GM12865 (cell line): ENCODE results near the gene FBXO31.

Source experiments
- DNase-seq: peaks from one replicate; pipeline ENCODE4 v3.0.0; 2010; ENCODE audit warnings: low read depth
- H3K4me3 ChIP-seq: 2 replicates; pipeline ENCODE4 v1.5.1; 2011; ENCODE audit warnings: mild to moderate bottlenecking, low read depth, low read length, control low read depth
- CTCF ChIP-seq: IDR thresholded peaks from 2 replicates; pipeline ENCODE4 v1.5.1; 2011; ENCODE audit warnings: low read length, control low read depth, low read depth, inconsistent platforms; ENCODE audit not compliant: insufficient read depth; ENCODE audit errors: missing control alignments

FBXO31 gene

GRCh38 chr16:87306516-87306915, 77.1 kb downstream of the FBXO31 start:
- no peak overlapping the region for H3K4me3 ChIP-seq
- TF ChIP-seq CTCF, result no peak
- DNase-seq, result no peak

GRCh38 chr16:87305505-87306391, 77.8 kb downstream of the FBXO31 start:
- no peak for DNase-seq
- TF ChIP-seq CTCF, result no peak
- no peak overlapping the region for H3K4me3 ChIP-seq

- TF ChIP-seq CTCF, result no peak
- no peak for DNase-seq
- no peak overlapping the region for H3K4me3 ChIP-seq
Observed at GRCh38 chr16:87304951-87305350, 78.6 kb downstream of the FBXO31 start.

GRCh38 chr16:87303962-87304521, 79.5 kb downstream of the FBXO31 start:
- H3K4me3 ChIP-seq, result no peak overlapping the region
- no peak for TF ChIP-seq CTCF
- no peak for DNase-seq

GRCh38 chr16:87303431-87303930, 80.1 kb downstream of the FBXO31 start:
- DNase-seq, result no peak
- H3K4me3 ChIP-seq, result no peak overlapping the region
- TF ChIP-seq CTCF, result no peak

- DNase-seq, result no peak
- no peak overlapping the region for H3K4me3 ChIP-seq
- no peak for TF ChIP-seq CTCF
Observed at GRCh38 chr16:87298857-87299465, 84.6 kb downstream of the FBXO31 start.
